ENCODE results near the gene EEPD1. TPM values are rescaled to one million over a fixed set of nuclear protein-coding genes. Genes with fewer than 3 reads are reported as not detected.

EEPD1 gene
- total RNA-seq (2022; extraction: Qiagen RNA extraction; ENCODE audit: low read depth): 41.9 to 49.8 TPM (median 46.9 TPM) in 5 replicates

GRCh38 chr7:36152756-36153570, at the start of gene EEPD1:
EEPD1 (plus strand) TSS chr7:36153254; CDS start chr7:36154325, 1,071 bp downstream.

Other genes starting within 250 kb of the EEPD1 start
- 54.3 to 88.4 TPM (median 62.2 TPM) in 5 replicates for gene ANLN, start 236.6 kb downstream of the EEPD1 start, total RNA-seq (2022; extraction: Qiagen RNA extraction; ENCODE audit: low read depth)